ENCODE results near the gene IL18R1. TPM values are rescaled to one million over a fixed set of nuclear protein-coding genes. Genes with fewer than 3 reads are reported as not detected.

IL18R1 gene
- total RNA-seq, 1 experiment from 2014 or later: 1.5 TPM

- CTCF ChIA-PET: no interaction called here
- Mint-ChIP-seq H3K4me3 (ENCODE audit: low read depth, unreplicated experiment) (no peak overlapping the region), H3K36me3 (ENCODE audit: insufficient read depth, unreplicated experiment) (no peaks in the 10 kb centered on the region), H3K9me3 (ENCODE audit: low read depth, unreplicated experiment) (no peaks in the 10 kb centered on the region), H3K4me1 (ENCODE audit: low read depth, unreplicated experiment) (no peaks in the 10 kb centered on the region), H3K27ac (ENCODE audit: unreplicated experiment) (no peak overlapping the region), H3K27me3 (ENCODE audit: unreplicated experiment) (peaks cover 26% of the 10 kb centered on the region)
- no peak for DNase-seq
- intact Hi-C loops (cut with micrococcal nuclease; ENCODE audit: unreplicated experiment): no loop called here
- no TSS peak for BruUV-seq (replicated peaks)
- TF ChIP-seq, protein P1, sequence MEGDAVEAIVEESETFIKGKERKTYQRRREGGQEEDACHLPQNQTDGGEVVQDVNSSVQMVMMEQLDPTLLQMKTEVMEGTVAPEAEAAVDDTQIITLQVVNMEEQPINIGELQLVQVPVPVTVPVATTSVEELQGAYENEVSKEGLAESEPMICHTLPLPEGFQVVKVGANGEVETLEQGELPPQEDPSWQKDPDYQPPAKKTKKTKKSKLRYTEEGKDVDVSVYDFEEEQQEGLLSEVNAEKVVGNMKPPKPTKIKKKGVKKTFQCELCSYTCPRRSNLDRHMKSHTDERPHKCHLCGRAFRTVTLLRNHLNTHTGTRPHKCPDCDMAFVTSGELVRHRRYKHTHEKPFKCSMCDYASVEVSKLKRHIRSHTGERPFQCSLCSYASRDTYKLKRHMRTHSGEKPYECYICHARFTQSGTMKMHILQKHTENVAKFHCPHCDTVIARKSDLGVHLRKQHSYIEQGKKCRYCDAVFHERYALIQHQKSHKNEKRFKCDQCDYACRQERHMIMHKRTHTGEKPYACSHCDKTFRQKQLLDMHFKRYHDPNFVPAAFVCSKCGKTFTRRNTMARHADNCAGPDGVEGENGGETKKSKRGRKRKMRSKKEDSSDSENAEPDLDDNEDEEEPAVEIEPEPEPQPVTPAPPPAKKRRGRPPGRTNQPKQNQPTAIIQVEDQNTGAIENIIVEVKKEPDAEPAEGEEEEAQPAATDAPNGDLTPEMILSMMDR (IDR thresholded peaks at IDR 0.05; ENCODE audit: unreplicated experiment): no peak
These were observed 36.5 kb downstream of the IL18R1 start for GRCh38 chr2:102392096-102392495.

DNA sequence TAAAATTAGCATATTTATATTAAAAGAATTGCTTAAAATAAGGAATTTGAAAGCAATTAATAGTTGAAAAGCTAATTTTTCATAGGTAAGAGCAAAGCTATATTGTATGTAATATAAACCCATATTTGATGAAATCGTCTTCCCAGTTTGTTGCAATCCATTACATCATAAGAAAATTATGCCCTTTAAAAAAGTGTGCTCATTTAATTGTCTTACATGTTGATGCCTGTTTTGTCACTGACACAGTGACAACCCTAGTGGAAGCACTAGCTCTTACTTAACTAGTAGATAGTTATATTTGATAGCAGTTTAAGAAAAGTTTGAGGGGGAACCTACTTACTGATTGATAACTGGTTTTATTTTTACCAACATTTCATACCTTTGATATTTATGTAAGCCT, 37.3 kb downstream of the IL18R1 start:
- intact Hi-C loops (cut with micrococcal nuclease; ENCODE audit: unreplicated experiment): no loop called here
- peaks cover 18% of the 10 kb centered on the region for H3K27me3 Mint-ChIP-seq (ENCODE audit: unreplicated experiment)
- no TSS peak for BruUV-seq (replicated peaks)
- CTCF ChIA-PET: no interaction called here
- H3K4me1 Mint-ChIP-seq (ENCODE audit: low read depth, unreplicated experiment): no peaks in the 10 kb centered on the region
- H3K27ac Mint-ChIP-seq (ENCODE audit: unreplicated experiment): no peak overlapping the region
- H3K4me3 Mint-ChIP-seq (ENCODE audit: low read depth, unreplicated experiment): no peak overlapping the region
- no peaks in the 10 kb centered on the region for H3K36me3 Mint-ChIP-seq (ENCODE audit: insufficient read depth, unreplicated experiment)
- no peaks in the 10 kb centered on the region for H3K9me3 Mint-ChIP-seq (ENCODE audit: low read depth, unreplicated experiment)
- TF ChIP-seq, protein P1 (IDR thresholded peaks at IDR 0.05; ENCODE audit: unreplicated experiment): no peak
- DNase-seq: no peak

GRCh38 chr2:102396012-102396411, 40.4 kb downstream of the IL18R1 start:
- CTCF ChIA-PET: no interaction called here
- no peak overlapping the region for H3K4me3 Mint-ChIP-seq (ENCODE audit: low read depth, unreplicated experiment)
- H3K4me1 Mint-ChIP-seq (ENCODE audit: low read depth, unreplicated experiment): no peaks in the 10 kb centered on the region
- no peak overlapping the region for H3K27ac Mint-ChIP-seq (ENCODE audit: unreplicated experiment)
- H3K36me3 Mint-ChIP-seq (ENCODE audit: insufficient read depth, unreplicated experiment): no peaks in the 10 kb centered on the region
- DNase-seq: no peak
- BruUV-seq (replicated peaks): no TSS peak
- H3K27me3 Mint-ChIP-seq (ENCODE audit: unreplicated experiment): peaks cover 12% of the 10 kb centered on the region
- intact Hi-C loops (cut with micrococcal nuclease; ENCODE audit: unreplicated experiment): no loop called here
- no peaks in the 10 kb centered on the region for H3K9me3 Mint-ChIP-seq (ENCODE audit: low read depth, unreplicated experiment)
- TF ChIP-seq, protein P1 (IDR thresholded peaks at IDR 0.05; ENCODE audit: unreplicated experiment): no peak

GRCh38 chr2:102397209-102397608, 41.6 kb downstream of the IL18R1 start:
- Mint-ChIP-seq H3K9me3 (ENCODE audit: low read depth, unreplicated experiment) (no peaks in the 10 kb centered on the region), H3K36me3 (ENCODE audit: insufficient read depth, unreplicated experiment) (no peaks in the 10 kb centered on the region), H3K4me1 (ENCODE audit: low read depth, unreplicated experiment) (no peaks in the 10 kb centered on the region), H3K27me3 (ENCODE audit: unreplicated experiment) (peaks cover 12% of the 10 kb centered on the region), H3K27ac (ENCODE audit: unreplicated experiment) (no peak overlapping the region), H3K4me3 (ENCODE audit: low read depth, unreplicated experiment) (no peak overlapping the region)
- intact Hi-C loops (cut with micrococcal nuclease; ENCODE audit: unreplicated experiment): no loop called here
- no peak for DNase-seq
- BruUV-seq (replicated peaks): no TSS peak
- CTCF ChIA-PET: no interaction called here
- TF ChIP-seq, protein P1 (IDR thresholded peaks at IDR 0.05; ENCODE audit: unreplicated experiment): no peak

All from Calu3 (cell line).